HCEC 1CT (cell line): ENCODE data around the gene HOXB8.

Source experiments
- DNase-seq: peaks from one replicate; pipeline ENCODE4 v3.0.0-alpha.2; 2017

The HOXB8 gene

GRCh38 chr17:48596000-48596734, 18.9 kb downstream of the HOXB8 start:
- DNase-seq = no peak

- no peak for DNase-seq
Measured at GRCh38 chr17:48595278-48595999, 19.7 kb downstream of the HOXB8 start.

DNA sequence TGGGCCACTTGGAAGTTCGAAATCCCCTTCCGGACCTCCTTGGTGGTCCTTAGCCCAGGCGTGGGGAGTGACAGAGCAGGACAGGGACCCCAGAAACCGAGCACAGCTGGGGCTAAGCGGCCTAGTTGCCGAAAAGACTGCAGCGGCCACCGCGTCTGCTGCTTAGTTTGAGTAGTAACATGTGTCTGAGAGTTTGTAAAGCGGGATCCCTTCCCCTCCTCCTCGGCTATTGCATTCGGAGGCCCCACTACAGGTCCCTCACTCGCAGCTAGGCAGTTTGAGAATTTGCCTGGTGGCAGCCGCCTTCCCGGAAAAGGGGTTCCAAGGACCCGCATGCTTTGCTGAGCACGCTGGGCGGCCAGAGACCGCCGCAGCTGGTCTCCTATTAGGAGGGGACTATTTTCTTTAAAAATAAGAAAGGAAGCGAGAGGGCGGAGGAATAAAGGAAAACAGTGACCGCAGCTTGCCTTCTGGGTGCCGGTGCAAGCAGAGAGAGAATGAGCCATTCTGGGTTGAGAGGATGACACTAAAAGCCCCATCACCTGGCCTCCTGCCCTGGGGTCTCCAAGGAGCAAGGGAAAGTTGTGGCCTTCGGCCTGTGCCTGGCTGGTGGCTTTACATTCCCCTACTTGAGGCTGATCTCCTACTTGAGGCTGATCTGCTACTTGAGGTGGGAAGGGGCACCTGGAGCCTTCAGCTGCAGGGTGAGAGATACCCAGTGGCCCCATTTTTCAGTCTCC, 20.4 kb downstream of the HOXB8 start:
- no peak for DNase-seq

- peak; percentile 88 for DNase-seq
Measured at GRCh38 chr17:48593840-48594537, 21.1 kb downstream of the HOXB8 start.

DNA sequence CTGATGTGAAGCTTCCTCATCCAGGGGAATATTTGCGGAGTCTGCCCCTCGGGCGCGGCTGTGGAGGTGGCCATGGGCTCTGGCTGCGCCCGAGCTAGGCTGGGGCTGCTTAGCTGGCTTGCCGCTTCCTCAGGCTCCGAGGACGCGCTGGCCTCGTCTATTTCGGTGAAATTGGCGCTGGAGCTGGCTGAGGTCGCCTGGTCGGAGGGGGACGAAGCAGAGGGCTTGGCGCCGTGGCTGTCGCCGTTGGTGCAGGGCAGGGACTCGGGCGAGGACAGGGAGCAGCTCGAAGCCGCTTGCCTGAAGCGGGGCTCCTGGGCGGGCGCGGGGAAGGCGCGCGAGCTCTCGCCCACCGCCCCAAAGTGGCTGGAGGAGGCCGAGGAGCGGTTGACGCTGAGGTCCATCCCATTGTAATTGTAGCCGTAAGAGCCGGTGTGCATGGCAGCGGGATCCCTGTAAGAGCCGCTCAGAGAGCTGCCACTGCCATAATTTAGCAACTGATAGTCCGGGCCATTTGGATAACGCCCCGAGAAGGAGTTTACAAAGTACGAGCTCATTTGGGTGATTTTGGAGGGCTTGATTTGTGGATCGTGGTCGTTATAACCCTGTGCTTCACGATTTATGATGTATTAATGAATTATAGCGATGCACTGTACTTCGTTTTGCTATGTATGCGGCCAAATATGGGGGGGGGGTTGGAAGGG, 21.8 kb downstream of the HOXB8 start, which contains the start of gene HOXB5:
Gene HOXB5, minus strand, starts transcription at position 654 of the 704 bp plus-strand sequence. Its CDS starts 97 bp downstream, at position 557.
- DNase-seq = peak; percentile 58

DNA sequence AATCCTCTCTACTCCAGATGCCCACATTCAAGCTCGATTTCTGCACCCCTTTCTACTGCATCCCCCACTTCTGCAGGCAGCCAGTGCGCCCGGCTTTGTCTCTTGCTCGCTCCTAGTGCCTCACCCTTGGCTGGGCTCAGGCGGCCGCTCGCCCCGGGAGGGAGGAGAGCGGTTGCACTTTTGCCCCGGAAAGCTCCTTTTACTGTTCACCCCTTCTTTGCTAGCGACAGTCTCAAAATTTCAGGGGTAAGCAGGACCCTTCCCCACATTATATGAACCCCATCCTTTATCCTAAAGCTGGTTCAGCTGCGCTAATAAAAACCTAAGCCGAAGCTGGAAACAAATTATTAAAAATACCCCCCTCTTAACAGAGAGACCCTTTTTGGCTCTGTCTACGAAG, 22.5 kb downstream of the HOXB8 start:
- DNase-seq = peak; percentile 52

DNA sequence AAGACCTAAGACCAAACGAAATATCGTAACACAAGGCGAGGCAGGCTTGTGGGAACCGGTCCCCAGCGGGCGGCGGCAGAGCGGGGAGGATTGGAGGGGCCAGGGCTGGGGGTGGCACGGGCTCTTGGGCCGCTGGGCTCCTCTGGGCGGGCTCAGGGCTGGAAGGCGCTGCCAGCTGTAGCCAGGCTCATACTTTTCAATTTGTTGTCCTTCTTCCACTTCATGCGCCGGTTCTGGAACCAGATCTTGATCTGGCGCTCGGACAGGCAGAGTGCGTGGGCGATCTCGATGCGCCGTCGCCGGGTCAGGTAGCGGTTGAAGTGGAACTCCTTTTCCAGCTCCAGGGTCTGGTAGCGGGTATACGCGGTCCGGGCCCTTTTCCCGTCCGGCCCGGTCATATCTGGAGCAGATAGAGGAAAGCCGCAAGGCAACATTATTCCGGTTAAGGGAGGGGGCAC, 23.0 kb downstream of the HOXB8 start:
- DNase-seq = peak; percentile 48

GRCh38 chr17:48591255-48592056, 23.6 kb downstream of the HOXB8 start:
- no peak for DNase-seq

- no peak for DNase-seq
Measured at GRCh38 chr17:48590607-48591161, 24.4 kb downstream of the HOXB8 start.

DNA sequence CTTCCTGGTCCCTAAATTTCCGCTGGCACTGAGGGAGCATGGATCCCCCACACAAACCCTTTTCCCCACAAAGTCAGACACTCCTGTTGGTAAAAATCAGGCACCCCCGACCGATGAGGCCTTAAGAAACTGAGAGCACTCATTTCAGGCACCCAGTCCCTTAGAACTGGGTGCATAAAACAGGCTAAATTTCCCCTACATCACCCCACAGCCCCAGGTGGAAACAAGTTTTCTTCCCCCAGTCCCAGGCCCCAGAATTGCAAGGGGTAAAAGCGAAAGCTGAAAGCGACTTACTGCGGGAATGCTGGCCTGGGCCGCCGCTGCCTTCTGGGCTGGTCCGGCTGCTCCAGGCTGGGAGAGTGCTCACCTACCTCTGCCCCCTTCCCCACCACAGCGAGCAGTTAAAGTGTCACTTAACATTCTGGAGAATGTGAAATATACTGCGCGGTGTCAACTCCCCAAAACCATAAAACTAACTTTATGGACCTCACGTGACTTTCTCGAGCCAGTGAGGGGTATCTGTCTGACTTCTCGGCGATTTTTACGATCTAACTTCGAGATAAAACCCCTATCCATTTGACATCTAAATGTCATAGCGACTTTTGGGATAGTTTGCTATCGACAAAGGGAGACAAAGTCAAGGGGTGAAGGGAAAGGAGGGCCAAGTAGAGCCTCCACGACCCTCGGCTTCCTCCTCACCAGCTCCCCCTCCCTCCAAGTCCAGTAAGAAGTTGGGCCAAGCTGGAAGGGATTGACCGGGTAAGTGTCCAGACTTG, 25.1 kb downstream of the HOXB8 start, which contains the start of gene HOXB3:
Gene HOXB3, minus strand, starts transcription at position 411 of the 776 bp plus-strand sequence. CDS start 37,767 bp downstream, outside the sequence.
- peak; percentile 35 for DNase-seq

DNA sequence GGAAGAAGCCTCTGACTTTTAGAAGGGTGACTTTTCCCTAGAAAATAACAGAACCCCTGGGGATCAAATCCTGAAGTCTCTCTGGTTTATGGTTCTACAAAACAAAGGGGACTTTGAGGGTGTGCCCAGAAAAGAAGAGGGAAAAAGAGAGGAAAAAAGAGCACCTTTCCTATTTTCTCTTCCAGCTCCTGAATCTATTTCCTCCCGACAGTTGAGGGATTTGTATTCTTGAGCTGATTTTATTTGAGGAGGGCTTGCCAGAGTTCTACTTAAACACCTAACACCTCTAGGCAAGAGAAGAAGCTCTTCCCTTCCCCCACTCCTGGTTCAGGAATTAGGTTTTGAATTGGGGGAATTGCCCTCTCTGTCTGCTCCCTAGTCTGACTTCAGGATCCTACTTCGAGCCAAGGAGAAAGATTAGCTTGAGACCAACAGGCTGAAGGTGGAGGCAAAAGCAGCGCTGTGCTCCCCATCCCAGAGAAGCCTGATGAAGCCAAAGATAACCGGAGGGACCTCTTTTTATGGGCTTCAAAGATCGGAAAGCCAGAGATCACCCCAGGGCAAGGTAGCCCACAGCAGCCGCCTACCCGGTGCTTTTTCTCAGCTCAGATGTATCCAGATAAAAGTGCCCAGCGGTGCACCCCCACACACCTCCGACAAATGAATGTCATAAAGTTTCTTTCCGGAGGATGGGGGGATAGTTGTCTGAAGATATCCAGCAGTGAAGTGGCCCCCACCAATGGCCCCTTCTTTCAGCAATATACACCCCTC, 25.8 kb downstream of the HOXB8 start:
- no peak for DNase-seq

- peak; percentile 43 for DNase-seq
Measured at GRCh38 chr17:48588528-48588927, 26.6 kb downstream of the HOXB8 start.

DNA sequence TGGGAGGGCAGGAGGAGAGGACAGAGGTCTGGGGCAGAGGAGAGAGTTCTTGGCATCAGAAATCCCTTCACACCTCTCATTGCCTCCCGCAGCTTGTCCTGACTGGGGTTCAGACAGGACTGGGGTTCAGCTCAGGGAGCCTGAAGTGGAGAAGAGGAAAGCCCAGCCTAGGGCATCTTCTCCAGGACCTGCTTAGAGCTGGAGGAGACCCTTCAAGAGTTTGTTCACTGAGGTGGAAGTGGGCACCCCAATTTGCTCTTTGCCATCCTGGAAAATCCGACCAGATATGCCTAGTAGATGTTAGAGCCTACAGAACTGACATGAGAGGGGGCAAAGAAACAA, 27.0 kb downstream of the HOXB8 start:
- no peak for DNase-seq

- DNase-seq = peak; percentile 58
Measured at GRCh38 chr17:48587276-48588073, 27.6 kb downstream of the HOXB8 start.

DNA sequence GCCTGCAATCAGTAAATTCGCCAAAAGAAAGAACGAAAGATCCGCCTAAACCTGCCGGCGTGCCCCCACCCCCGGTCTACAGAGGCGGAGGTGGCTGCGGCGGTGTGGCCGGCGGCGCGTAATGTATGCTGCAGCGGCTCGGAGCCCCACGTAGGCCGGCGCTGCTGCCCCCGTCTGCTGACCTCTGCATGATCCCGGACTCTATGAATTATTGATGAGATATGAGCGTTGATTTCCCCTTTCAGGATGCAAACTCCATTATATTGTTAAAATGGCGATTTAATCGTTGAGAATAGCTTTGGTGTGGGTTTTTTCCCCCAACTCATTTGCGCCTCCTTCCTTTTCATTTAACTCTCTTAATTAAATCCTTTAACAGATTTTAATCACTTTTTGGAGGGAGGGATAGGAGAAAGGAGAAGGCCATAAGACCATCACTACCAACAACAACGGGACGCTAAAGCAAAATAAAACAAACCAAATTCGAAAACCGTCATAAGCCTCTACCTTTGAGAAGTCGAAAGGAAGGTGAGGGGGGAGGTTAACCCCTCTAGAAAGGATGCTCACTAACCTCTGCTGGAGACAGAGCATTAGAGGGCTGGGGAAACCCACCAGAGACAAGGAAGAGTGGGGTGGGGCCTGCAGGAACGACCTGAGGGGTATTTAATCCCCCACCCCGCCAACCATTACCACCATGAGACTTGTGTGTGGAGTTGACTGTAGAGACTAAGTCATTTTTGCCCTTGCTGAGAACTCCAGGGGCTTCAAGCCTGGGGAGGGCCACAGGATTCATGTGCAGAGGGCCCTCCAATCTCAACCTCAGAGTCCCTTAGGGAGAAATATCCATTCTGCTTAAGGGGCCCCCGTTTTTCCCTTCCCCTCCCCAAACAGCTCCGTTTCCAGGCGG, 28.5 kb downstream of the HOXB8 start:
- no peak for DNase-seq

GRCh38 chr17:48584223-48584741, 30.8 kb downstream of the HOXB8 start:
- no peak for DNase-seq

DNA sequence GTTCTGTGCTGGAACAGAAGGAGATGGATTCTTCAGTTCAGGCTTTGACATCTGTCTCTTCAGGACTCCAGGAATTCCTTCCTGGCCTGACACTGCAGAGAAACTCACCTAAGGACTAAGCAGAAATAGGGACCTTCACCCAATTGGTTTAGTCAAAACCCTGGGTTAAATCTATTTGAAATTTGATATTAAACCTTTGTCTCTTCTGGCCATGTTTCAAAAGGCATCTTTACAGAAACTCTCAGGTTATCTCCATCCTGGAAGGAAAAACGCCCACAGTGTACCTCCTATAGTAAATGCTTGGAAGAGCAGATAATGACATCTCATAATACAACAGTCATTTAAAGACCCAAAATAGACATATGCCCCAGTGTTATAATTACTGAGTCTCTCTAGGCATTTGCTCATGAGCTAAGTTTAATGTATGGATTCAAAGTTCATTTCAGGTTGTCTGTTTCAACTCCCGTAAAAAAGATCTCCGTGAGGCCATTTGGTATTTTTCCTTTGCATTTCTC, 31.3 kb downstream of the HOXB8 start:
- DNase-seq = no peak
